Skeletal muscle cell (primary cell): ENCODE results near the gene GALNT10.

ENCODE experiments used
- DNase-seq: peaks from one replicate; pipeline ENCODE4 v3.0.0-alpha.2; 2010; ENCODE audit warnings: low read depth
- H3K4me3 ChIP-seq: 2 replicates; pipeline ENCODE4 v1.5.1; 2011; ENCODE audit warnings: low read depth, mild to moderate bottlenecking, control low read depth, low read length, moderate library complexity

The GALNT10 gene

GRCh38 chr5:154363411-154363810 is 172.9 kb downstream of the GALNT10 start:
- H3K4me3 ChIP-seq, result no peak overlapping the region
- no peak for DNase-seq

DNA sequence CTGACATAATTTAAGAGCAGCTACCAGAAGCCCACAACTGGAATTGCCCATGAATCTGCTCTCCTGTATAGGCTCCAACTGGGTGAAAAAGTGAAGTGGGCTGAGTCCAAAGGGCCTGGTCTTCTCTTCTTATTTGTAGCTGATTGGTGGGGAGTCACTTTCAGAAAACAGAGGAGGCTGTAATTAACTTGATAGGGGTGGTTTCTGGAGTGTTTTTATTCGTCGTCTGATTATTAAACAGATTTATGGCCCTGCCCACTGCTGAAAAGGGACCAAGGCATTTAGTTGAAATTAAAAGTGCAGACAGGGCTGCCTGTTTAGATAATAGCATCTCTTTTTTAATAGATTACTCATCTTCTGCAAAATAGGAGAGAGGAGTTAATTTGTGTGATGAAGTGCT is 174.2 kb downstream of the GALNT10 start:
- no peak overlapping the region for H3K4me3 ChIP-seq
- no peak for DNase-seq

- H3K4me3 ChIP-seq, result no peak overlapping the region
- no peak for DNase-seq
Measured at GRCh38 chr5:154365823-154366222, 175.3 kb downstream of the GALNT10 start.

DNA sequence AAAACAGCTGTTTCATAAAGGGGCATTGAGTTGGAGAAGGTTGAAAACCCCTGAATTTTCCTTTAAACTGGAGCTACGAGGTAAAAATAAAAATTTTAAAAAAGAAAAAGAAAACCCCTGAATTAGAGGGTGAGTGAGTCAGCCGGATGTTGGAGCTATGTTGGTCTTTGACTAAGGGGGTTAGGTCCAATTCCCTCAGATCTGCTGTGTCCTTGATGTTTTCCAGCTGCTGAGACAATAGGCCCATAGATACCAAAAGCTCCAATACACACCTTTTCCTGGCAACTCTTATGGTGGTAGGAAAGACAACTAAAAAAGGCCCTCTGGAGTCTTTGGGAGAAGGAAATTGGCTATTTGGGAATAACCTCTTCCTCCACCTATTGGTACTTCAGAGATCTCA is 175.8 kb downstream of the GALNT10 start:
- H3K4me3 ChIP-seq, result no peak overlapping the region
- no peak for DNase-seq

DNA sequence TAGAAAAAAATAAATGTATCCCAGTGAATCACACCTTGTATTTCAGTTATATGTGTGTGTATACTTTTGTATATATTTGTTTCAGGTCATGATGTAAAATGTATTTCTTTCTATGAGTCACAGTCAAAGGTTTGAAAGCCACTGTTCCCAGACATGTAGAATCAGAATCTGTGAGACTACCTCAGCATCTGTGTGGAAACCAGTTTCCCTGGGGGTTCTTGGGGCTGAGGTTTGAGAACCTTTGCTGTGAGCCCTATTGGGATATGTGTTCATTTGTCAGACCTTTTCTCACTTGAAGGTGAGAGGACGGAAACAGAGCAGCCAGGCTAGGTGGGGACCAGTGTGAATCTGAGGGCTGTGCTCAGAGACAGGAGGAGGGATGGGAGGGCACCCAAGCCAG is 176.6 kb downstream of the GALNT10 start:
- peak; percentile 61 for DNase-seq
- H3K4me3 ChIP-seq, result no peak overlapping the region

DNA sequence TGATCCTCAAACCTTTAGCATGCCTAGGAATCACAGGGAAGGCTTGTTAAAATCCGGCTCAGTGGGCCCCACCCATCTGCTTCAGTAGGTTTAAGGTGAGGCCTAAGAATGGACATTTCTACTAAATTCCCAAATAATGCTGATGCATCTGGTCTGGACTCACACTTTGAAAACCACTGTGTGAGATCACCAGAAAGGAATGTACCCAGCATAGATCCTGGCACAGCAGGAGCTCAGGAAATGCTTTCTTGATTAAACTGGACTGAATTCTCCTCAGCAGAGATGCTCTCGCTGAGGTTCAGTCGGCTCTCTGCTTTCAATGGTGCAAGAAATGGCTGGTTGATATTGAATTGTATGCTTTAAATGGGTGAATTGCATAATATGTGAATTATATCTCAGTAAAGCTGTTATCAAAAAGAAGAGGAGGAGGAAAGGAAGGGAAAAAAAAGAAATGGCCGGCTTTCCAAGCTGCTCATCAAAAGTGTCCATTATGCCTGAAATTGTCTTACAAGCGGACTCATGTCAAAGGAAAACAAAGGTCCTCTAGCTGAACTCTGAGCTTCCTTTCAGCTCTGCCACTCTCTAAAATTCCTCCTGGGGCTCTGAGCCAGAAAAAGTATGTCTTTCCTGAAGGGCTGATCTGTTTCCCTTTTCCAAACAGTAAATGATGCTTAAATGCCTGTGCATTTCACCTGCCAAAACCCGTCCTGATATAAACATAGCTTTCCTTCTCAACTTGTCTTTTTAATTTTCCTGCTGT is 177.7 kb downstream of the GALNT10 start:
- H3K4me3 ChIP-seq, result peak overlapping the region; percentile 2
- peak; percentile 86 for DNase-seq

- H3K4me3 ChIP-seq, result no peak overlapping the region
- DNase-seq, result no peak
Measured at GRCh38 chr5:154369682-154370081, 179.1 kb downstream of the GALNT10 start.

DNA sequence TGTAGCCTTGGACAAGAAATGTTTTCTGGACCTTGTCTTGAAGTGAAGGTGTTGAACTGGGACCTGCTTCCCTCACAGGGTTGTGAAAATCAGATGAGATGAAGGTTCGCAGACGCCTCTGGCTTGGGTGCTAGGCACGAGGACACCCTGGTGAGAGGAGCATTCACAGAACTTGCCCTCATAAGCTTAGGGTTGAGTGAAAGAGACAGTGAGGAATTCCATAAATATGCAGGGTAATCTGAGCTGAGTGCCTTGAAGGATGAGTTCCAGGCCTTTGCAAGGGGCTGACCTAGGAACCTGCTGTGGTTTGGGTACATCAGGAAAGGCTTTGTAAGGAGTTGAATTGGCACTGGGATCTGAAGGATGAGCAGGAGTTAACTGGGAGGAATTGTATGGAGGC is 179.6 kb downstream of the GALNT10 start:
- no peak overlapping the region for H3K4me3 ChIP-seq
- DNase-seq, result no peak

- DNase-seq, result no peak
- H3K4me3 ChIP-seq, result no peak overlapping the region
Measured at GRCh38 chr5:154370813-154371212, 180.3 kb downstream of the GALNT10 start.

- DNase-seq, result peak; percentile 97
- H3K4me3 ChIP-seq, result no peak overlapping the region
Measured at GRCh38 chr5:154371687-154372086, 181.2 kb downstream of the GALNT10 start.

DNA sequence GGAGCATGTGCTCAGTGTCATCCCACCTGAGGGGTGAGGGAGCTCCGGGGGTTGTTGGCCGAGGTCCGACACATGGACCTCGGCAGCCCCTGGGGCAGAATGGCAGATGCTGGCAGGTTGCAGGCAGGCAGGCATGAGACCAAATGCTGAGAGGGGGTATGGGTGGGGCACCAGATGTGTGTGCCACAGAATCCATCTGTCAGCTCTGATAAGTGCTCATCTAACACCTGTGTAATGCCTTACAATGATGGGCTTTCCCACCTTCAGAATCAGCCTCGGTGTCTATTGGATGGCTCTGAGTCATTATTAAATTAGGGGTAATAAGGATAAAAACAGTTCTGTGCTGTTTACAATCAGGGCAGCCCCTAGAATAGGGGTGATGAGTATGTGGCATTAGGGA is 182.1 kb downstream of the GALNT10 start:
- DNase-seq, result no peak
- H3K4me3 ChIP-seq, result no peak overlapping the region

DNA sequence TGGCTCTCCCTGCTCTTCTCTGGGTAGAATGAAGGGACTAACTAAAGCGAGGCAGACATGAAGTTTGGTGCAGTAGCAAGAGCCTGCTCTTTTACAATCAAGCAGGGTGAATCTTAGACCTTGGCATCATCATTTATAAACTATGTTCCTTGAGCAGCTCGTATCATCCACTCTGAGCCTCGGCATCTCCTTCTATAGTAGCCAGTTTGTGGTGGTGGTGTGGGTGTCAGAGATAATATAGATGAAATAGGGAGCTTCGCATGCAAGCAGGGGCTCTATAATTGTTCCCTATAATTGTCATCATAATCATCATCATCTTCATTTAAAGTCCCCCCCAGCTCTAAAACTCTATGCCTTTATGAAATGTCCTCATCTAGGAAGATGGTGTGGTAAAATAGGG is 182.8 kb downstream of the GALNT10 start:
- no peak overlapping the region for H3K4me3 ChIP-seq
- DNase-seq, result no peak

DNA sequence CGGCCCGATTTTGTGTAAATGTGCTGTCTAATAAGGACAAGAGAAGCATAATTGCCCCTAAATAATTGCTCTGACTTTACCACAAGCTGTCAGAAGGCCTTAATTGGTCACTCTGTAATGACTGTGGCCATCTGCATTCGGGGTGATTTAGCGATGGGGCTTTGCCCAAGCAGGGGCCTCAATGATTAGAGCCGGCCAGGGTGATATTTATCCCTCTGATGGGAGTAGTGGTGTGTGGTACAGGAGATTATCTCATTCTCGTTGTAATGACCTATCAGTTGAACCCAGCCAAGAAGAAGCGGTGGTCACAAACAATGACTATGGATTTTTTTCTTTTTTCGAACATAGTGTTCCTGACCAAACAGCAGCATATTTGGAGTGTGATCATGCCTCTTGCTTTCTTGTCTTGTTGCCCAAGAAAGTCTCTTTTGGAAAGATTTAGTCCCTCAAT is 183.2 kb downstream of the GALNT10 start:
- DNase-seq, result no peak
- no peak overlapping the region for H3K4me3 ChIP-seq

GRCh38 chr5:154374264-154374663 is 183.7 kb downstream of the GALNT10 start:
- no peak for DNase-seq
- no peak overlapping the region for H3K4me3 ChIP-seq

DNA sequence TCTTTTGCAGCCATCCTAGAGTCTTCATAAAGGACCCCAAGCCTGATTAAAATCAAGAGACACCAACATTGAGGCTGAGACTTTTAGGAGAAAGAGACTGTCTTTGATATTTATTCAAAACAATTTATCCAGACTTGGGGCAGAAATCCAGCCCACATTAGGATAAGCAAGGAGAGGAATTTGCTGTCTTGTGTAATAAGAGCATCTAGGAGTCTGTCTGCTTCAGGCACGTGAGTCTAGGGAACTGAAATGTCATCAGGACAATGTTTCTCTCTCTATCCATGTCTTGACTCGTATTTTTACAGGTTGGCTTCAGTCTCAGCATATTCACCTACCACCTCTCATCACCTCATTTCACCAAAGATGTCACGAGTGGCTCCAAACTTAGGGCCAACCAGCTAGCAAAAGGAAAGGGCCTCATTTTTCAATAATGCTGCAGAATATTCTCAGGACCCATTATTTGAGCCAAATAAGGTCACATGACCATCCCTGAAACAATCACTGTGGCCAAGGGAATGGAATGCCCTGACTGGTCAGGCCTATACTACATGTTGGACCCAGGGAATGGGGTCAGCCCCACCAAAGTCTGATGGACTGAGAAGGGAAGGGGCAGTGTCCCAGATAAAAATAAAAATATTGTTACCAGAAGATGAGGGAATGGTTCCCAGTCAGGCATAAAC is 184.9 kb downstream of the GALNT10 start:
- H3K4me3 ChIP-seq, result no peak overlapping the region
- no peak for DNase-seq

DNA sequence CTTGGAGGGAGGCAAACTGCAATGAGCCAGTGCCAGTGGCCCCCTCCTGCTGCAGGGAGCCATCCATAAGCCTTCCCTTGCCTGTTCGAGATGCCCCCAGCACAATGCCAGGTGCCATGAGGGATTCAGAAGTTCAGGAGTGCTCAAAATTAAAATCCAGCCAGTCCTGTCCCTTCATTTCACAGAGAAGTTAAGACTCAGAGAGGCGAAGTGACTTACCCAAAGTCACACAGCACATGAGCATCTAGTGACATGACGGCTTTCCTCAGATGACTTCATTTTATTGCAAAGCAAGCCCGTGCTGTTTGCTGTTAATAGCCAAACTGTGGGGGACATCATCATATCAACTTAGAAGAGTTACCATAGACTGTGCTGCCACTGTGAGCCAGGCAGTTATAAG is 185.9 kb downstream of the GALNT10 start:
- H3K4me3 ChIP-seq, result no peak overlapping the region
- no peak for DNase-seq

DNA sequence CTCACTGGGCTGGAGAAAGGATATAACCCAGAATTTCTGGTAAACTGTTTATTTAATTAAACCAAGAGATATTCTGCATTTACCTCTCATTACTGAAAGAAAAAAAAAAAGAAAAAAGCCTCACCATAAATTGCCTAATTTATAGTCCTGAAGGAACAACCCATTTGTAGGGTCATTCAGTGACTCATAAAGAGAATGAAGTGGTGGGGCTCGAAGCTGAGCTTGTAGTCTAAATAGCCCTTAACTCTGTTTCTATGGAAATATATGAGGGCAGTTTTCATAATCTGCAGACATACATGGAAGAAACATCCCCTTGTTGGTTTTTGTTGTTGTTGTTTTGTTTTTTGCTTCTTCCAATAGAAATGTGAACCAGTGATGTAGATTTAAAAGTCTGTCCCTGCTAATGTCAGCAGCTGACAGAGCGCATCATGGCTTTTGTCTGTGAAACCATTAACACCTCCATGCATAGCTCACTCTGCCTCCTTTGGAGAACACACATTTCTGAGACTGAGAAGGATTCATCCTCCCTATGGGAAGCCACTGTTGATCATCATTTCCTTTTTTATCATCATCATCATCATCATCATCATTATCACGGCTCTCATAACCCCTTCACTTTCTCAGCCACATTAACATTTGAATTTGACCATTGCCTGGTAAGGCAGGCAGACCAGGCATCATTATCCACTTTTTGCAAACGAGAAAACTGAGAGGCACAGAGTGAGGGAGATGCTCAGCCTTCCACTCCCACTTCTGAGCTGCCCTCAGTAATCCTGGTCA is 187.4 kb downstream of the GALNT10 start:
- H3K4me3 ChIP-seq, result no peak overlapping the region
- DNase-seq, result no peak

DNA sequence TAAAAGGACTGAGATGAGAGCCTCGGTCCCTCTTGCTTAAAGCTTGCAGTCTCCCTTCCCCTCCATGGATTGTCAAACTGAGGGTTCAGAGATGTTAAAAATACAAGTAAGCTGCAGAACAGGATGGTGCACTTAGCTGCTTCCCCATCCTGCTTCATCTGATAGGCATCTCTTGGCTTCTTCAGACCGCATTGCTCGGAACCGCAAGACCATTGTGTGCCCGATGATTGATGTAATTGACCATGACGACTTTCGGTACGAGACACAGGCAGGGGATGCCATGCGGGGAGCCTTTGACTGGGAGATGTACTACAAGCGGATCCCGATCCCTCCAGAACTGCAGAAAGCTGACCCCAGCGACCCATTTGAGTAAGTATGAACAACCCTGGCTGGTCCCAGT is 189.7 kb downstream of the GALNT10 start:
- H3K4me3 ChIP-seq, result no peak overlapping the region
- DNase-seq, result no peak

DNA sequence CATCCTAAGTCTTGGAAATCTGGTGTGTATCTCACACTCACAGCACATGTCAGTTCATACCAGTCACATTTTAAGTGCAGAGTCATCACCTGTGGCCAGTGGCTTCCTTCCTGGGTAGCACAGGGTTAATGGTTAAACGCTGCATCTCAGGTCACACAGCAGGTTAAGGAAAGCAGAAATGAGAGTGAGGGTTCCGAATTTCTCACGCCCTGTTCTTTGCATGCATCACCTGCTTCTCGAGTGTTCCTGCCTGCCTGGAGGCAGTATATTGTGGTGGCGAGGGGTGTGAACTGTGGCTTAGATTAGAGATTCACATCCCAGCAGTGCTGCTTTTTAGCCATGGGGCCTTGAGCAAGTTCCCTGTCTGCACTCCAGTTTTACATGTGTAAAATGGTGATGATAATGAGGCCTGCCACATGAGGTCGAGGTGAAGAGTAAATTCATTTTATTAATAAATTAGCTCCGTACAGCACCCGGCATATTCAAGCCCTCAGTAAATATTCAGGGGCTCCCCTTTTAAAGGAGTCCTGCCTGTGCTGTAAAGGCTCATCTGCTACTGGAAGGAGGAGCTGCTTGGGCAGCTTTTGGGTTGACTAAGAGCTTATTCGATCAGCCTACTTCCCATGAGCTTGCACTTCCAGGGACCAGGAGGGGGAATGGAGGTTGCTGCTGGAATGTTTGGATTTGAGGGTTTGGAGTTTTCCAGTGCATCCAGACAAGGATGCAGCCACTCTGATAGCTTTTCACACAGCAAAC is 194.1 kb downstream of the GALNT10 start:
- DNase-seq, result no peak
- no peak overlapping the region for H3K4me3 ChIP-seq

DNA sequence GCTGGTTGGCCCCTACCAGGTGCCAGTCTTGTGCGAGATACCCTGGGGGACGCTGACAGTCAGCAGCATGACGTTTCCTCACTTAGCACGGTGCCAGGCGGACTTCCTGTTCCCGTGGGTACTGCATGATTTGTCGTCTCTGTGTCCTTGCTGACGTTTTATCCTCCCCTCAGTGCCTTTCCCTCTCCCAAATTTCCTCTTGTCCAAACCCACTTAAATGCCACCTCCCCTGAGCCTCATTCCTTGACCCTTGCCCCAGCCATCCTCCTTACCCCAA is 194.6 kb downstream of the GALNT10 start:
- no peak for DNase-seq
- no peak overlapping the region for H3K4me3 ChIP-seq
